CD14-positive monocyte (primary cell): Measurements from ENCODE around the gene CLBA1. TPM values are rescaled to one million over a fixed set of nuclear protein-coding genes. Genes with fewer than 3 reads are reported as not detected.

ENCODE experiments used
- DNase-seq, 3 donors: peaks; one replicate each; pipeline ENCODE4 v3.0.0-alpha.2; 2011 to 2022
- H2AFZ ChIP-seq: 2 replicates; pipeline ENCODE4 v1.6.0; 2012; ENCODE audit warnings: mild to moderate bottlenecking, low read depth, low read length, inconsistent platforms; ENCODE audit not compliant: insufficient read depth, poor library complexity, severe bottlenecking
- H3K27ac ChIP-seq, 2 donors: 1 replicate in 1 of 2; 2 replicates in 1 of 2; pipeline ENCODE4 v1.5.1; 2012 to 2013; ENCODE audit warnings: low read length in 2 of 2, control low read depth in 1 of 2, inconsistent platforms in 1 of 2, low read depth in 1 of 2, mild to moderate bottlenecking in 1 of 2
- H3K27me3 ChIP-seq, 2 donors: one replicate each; pipeline versions ENCODE4 v1.6.0 to v1.6.1; 2011 to 2013; ENCODE audit warnings: low read length in 2 of 2; ENCODE audit not compliant: control insufficient read depth in 2 of 2, insufficient read depth in 2 of 2
- H3K36me3 ChIP-seq, 2 donors: replicated peaks in 1 of 2; 1 replicate in 1 of 2; 2 replicates in 1 of 2; pipeline versions ENCODE4 v1.5.1 to v1.6.1; 2012 to 2013; ENCODE audit warnings: low read length in 2 of 2, control low read depth in 1 of 2, inconsistent platforms in 1 of 2, mild to moderate bottlenecking in 1 of 2; ENCODE audit not compliant: insufficient read depth in 2 of 2, control insufficient read depth in 1 of 2
- H3K4me1 ChIP-seq, 2 donors: 1 replicate in 1 of 2; 2 replicates in 1 of 2; pipeline versions ENCODE4 v1.5.1 to v1.6.1; 2012 to 2013; ENCODE audit warnings: low read length in 2 of 2, control low read depth in 1 of 2, inconsistent platforms in 1 of 2, mild to moderate bottlenecking in 1 of 2, moderate library complexity in 1 of 2; ENCODE audit not compliant: insufficient read depth in 2 of 2, control insufficient read depth in 1 of 2
- H3K4me2 ChIP-seq: replicated peaks from 2 replicates; pipeline ENCODE3; 2012; ENCODE audit warnings: low read length, moderate library complexity, mild to moderate bottlenecking; ENCODE audit not compliant: poor library complexity, severe bottlenecking; ENCODE audit errors: extremely low read depth
- H3K4me3 ChIP-seq, 3 experiments: fragments of 200-600 bp in 1 of 3; sonication (generic) in 1 of 3; replicated peaks in 1 of 3; 1 replicate in 2 of 3; 2 replicates in 1 of 3; pipeline ENCODE4 v1.5.1; 2011 to 2013; ENCODE audit warnings: low read length in 3 of 3, mild to moderate bottlenecking in 3 of 3, control low read depth in 2 of 3, low read depth in 2 of 3, inconsistent platforms in 1 of 3, moderate library complexity in 1 of 3
- H3K79me2 ChIP-seq: 2 replicates; pipeline ENCODE4 v1.6.0; 2012; ENCODE audit warnings: mild to moderate bottlenecking, control low read depth, inconsistent platforms, low read length, moderate library complexity; ENCODE audit not compliant: insufficient read depth
- H3K9ac ChIP-seq: 2 replicates; pipeline ENCODE4 v1.6.0; 2017; ENCODE audit warnings: low read length, mild to moderate bottlenecking; ENCODE audit not compliant: insufficient read depth, poor library complexity, severe bottlenecking
- H3K9me3 ChIP-seq, 2 donors: replicated peaks in 1 of 2; 1 replicate in 1 of 2; 2 replicates in 1 of 2; pipeline versions ENCODE4 v1.5.1 to v1.6.1; 2012 to 2013; ENCODE audit warnings: low read length in 2 of 2, control low read depth in 1 of 2; ENCODE audit not compliant: control insufficient read depth in 1 of 2, insufficient read depth in 1 of 2
- H4K20me1 ChIP-seq: 2 replicates; pipeline ENCODE4 v1.6.0; 2012; ENCODE audit warnings: mild to moderate bottlenecking, low read length, control low read depth, moderate library complexity; ENCODE audit not compliant: insufficient read depth
- H3K27ac Mint-ChIP-seq, 7 donors: one replicate each; pipeline ENCODE4 v1.8.0; 2020; ENCODE audit warnings: mild to moderate bottlenecking in 7 of 7, mixed read lengths in 7 of 7, moderate library complexity in 6 of 7, inconsistent platforms in 2 of 7
- H3K27me3 Mint-ChIP-seq, 3 donors: one replicate each; pipeline ENCODE4 v1.8.0; 2021 to 2022; ENCODE audit warnings: low read depth in 3 of 3, mild to moderate bottlenecking in 3 of 3, mixed read lengths in 3 of 3, moderate library complexity in 3 of 3, inconsistent platforms in 1 of 3
- H3K36me3 Mint-ChIP-seq, 2 donors: one replicate each; pipeline ENCODE4 v1.8.0; 2020; ENCODE audit warnings: mixed read lengths in 2 of 2, inconsistent platforms in 1 of 2, mild to moderate bottlenecking in 1 of 2
- H3K4me1 Mint-ChIP-seq: one replicate; pipeline ENCODE4 v1.8.0; 2020; ENCODE audit warnings: mild to moderate bottlenecking, mixed read lengths
- H3K4me3 Mint-ChIP-seq, 2 donors: one replicate each; pipeline ENCODE4 v1.8.0; 2020; ENCODE audit warnings: mild to moderate bottlenecking in 2 of 2, mixed read lengths in 2 of 2, moderate library complexity in 1 of 2
- H3K9me3 Mint-ChIP-seq, 7 donors: one replicate each; pipeline ENCODE4 v1.8.0; 2020 to 2022; ENCODE audit warnings: mixed read lengths in 7 of 7, mild to moderate bottlenecking in 6 of 7, moderate library complexity in 6 of 7, inconsistent platforms in 2 of 7
- CTCF ChIP-seq: fragments of 200-600 bp; IDR thresholded peaks from one replicate; pipeline ENCODE4 v1.8.0; 2022; ENCODE audit warnings: antibody characterized with exemption, mild to moderate bottlenecking
- WGBS: methylation state at CpG from one replicate; pipeline ENCODE4 v1.1.5; 2013; ENCODE audit warnings: missing lambda C conversion rate; ENCODE audit not compliant: insufficient coverage; 5-methylcytosine and 5-hydroxymethylcytosine counted together
- intact Hi-C, 2 donors: fragments of 100-400 bp; cut with micrococcal nuclease; formaldehyde crosslinking; loops; one replicate each; pipeline versions ENCODE4 v1.15.0 to v1.15.1; 2023
- polyA plus RNA-seq, 3 donors: library from polyadenylated mRNA; depleted of rRNA in 1 of 3; unstranded in 2 of 3; stranded (reverse) in 1 of 3; fragments of 300-500 nt in 2 of 3; fragments of >200 nt in 1 of 3; fragmentation: Illumina TruSeq in 2 of 3; gene quantifications; 1 replicate in 2 of 3; 2 replicates in 1 of 3; pipeline ENCODE4 v1.2.3, GENCODE V29; 2012 to 2021

CLBA1 gene
- polyA plus RNA-seq, 3 donors = 0.62 to 0.76 (median 0.63) TPM

DNA sequence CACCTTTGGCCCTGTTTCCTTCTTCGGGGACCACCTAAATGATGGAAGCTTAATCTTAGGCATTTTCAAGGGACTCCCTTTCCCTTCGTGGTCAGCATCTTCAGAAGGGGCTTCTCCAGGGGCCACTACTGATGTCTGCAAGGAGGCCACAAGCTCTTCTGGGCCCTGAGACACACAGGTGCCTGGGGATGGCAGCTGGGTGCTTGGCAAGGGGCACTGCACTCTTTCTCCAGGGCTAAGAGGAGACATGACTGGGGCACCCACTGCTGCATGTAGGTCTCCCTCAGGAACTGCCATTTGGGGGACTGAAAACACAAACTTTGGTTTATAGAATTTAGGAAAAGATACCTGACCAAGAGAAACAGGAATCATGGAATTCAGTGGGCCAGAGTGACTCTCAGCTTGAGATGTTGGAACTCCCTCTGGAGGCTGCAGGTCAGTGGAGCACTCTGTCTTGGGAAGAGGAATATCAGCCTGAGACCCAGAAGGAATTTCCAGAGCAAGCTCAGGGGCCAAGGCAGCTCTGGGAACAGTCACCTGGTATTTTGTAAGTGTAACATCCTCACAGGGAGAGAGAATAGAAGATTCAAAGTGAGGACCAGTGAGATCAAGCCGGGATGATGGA, 45.0 kb upstream of the CLBA1 start:
- Mint-ChIP-seq H3K9me3 (no peaks in the 10 kb centered on the region), H3K4me3 (no peak overlapping the region), H3K27me3 (peaks cover 23 to 36% (median 29%) of the 10 kb centered on the region in 3 donors), H3K27ac (no peak overlapping the region), H3K36me3 (no peaks in the 10 kb centered on the region), H3K4me1 (no peaks in the 10 kb centered on the region)
- TF ChIP-seq CTCF = no peak
- no peaks in the 10 kb centered on the region for H4K20me1 ChIP-seq
- no peak overlapping the region for H3K27ac ChIP-seq
- H3K36me3 ChIP-seq = no peaks in the 10 kb centered on the region
- H3K9me3 ChIP-seq = no peaks in the 10 kb centered on the region
- 97% methylated on average over 3 of the region's 3 CpGs for WGBS
- no peak overlapping the region for H3K9ac ChIP-seq
- no peaks in the 10 kb centered on the region for H3K4me1 ChIP-seq
- intact Hi-C loops = no loop called here
- H3K4me2 ChIP-seq = no peak overlapping the region
- no peaks in the 10 kb centered on the region for H3K79me2 ChIP-seq
- H2AFZ ChIP-seq = no peak overlapping the region
- no peak overlapping the region for H3K4me3 ChIP-seq
- H3K27me3 ChIP-seq = peaks cover 0 to 21% of the 10 kb centered on the region in 2 donors
- no peak for DNase-seq

DNA sequence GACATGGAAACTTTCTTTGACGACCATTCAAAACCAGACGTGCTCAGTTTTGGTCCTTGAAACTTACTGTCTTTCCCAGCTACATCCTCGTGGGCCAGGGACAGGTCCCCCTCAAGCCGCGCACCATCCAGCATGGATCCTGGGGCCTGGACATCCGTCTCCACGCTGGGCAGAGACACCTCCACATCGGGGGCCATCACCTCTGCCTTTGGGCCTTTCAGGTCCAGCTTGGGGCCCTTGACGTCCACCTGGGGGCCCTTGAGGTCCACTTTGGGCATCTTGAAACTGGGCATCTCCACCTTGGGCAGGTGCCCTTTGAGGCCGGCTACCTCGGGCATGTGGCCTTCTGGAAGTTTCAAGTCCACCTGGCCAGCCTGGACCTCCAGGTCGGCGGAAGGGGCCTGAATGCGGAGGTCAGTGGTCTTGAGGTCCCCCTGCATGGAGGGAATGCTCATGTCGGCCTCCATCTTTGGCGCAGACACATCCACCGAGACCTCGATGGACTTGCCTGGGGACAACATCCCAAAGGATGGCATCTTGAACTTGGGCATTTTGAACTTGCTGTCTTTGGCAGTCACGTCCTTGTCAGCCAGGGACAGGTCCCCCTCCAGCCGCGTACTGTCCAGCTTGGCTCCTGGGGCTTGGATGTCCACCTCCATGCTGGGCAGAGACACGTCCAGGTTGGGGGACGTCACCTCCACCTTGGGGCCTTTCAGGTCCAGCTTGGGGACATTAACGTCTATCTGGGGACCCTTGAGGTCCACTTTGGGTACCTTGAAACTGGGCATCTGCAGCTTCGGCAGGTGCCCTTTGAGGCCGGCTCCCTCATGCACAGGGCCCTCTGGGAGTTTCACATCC, 43.9 kb upstream of the CLBA1 start:
- Histone ChIP-seq H2AFZ (no peak overlapping the region), H3K4me1 (no peaks in the 10 kb centered on the region), H3K27me3 (peaks cover 0 to 12% of the 10 kb centered on the region in 2 donors), H3K9ac (no peak overlapping the region), H3K4me3 (no peak overlapping the region), H3K9me3 (no peaks in the 10 kb centered on the region), H3K36me3 (no peaks in the 10 kb centered on the region), H3K79me2 (no peaks in the 10 kb centered on the region), H3K4me2 (no peak overlapping the region), H4K20me1 (no peaks in the 10 kb centered on the region), H3K27ac (no peak overlapping the region)
- DNase-seq = peak in 1 of 3 donors; percentile 2
- H3K4me1 Mint-ChIP-seq = no peaks in the 10 kb centered on the region
- peaks cover 14 to 25% (median 20%) of the 10 kb centered on the region in 3 donors for H3K27me3 Mint-ChIP-seq
- whole genome bisulfite sequencing = 95% methylated on average over 25 of the region's 26 CpGs
- H3K4me3 Mint-ChIP-seq = no peak overlapping the region
- no peaks in the 10 kb centered on the region for H3K9me3 Mint-ChIP-seq
- no peak overlapping the region for H3K27ac Mint-ChIP-seq
- no peaks in the 10 kb centered on the region for H3K36me3 Mint-ChIP-seq
- no peak for TF ChIP-seq CTCF
- intact Hi-C loops = no loop called here
